ENCODE data around the gene CLMN. TPM values are rescaled to one million over a fixed set of nuclear protein-coding genes. Genes with fewer than 3 reads are reported as not detected.

The CLMN gene
- total and polyA plus RNA-seq, 2 of the 8 experiments (the other 6 are each of a cell fraction or from before 2014, with no cell fraction given), result 1.6 to 8.2 TPM

GRCh38 chr14:95328729-95329503 lies 9.2 kb upstream of the CLMN start:
- 88% methylated on average over 13 of the region's 13 CpGs; no CpG with 5 or more reads in 1 of the 2 experiments for WGBS, 2 experiments (ENCODE audit: extremely low coverage in 1 of 2, insufficient coverage in 1 of 2, insufficient read length in 1 of 2, insufficient replicate concordance in 2 of 2, low coverage in 1 of 2, low lambda C conversion rate in 2 of 2, missing lambda C conversion rate in 1 of 2)
- no peak for FAIRE-seq
- H3K79me2 ChIP-seq (ENCODE audit: control insufficient read depth in 1 of 2, insufficient read depth in 2 of 2, low read length in 2 of 2), result no peaks in the 10 kb centered on the region

More at GRCh38 chr14:95328729-95329503, 9.2 kb upstream of the CLMN start:
- H2BK120ac ChIP-seq (replicated peaks; ENCODE audit: low read depth, low read length), result no peak overlapping the region
- ChIA-PET CTCF (ENCODE audit: partially characterized antibody) (interaction anchor here (1.0 to 1.9 kb wide), 3 partner anchors 10 to 33 kb away, joined by 3 to 4 read pairs (median 4); no protein-coding TSS in a partner anchor), POLR2A (ENCODE audit: partially characterized antibody) (interaction anchor here (0.6 kb wide), 1 partner anchor 592 kb away, joined by 3 read pairs; no protein-coding TSS in a partner anchor)
- H2AFZ ChIP-seq (ENCODE audit: low read length), result no peak overlapping the region
- no peak overlapping the region for H2BK5ac ChIP-seq (ENCODE audit: low read depth, low read length)
- TF ChIP-seq EP300 (IDR thresholded peaks at IDR 0.05; ENCODE audit: borderline replicate concordance in 1 of 2, low read depth in 2 of 2, low read length in 2 of 2) (no peak), EZH2 (IDR thresholded peaks at IDR 0.05; ENCODE audit: low read depth, low read length, severe bottlenecking) (no peak), MAX (IDR thresholded peaks at IDR 0.05) (no peak), RNF2 (IDR thresholded peaks at IDR 0.05; ENCODE audit: borderline replicate concordance, low read depth, low read length, missing control alignments, poor library complexity, severe bottlenecking) (no peak), ASH2L (IDR thresholded peaks at IDR 0.05; ENCODE audit: low read length) (no peak), CHD1 (IDR thresholded peaks at IDR 0.05; ENCODE audit: low read depth, low read length) (no peak), NANOG (IDR thresholded peaks at IDR 0.05; ENCODE audit: insufficient read depth, low read depth, low read length, poor library complexity, severe bottlenecking) (no peak)
- H4K8ac ChIP-seq (ENCODE audit: extremely low read depth, insufficient read depth, low read length), result no peak overlapping the region
- no peaks in the 10 kb centered on the region for H3K4me1 ChIP-seq (replicated peaks in 1 of 4; ENCODE audit: control insufficient read depth in 3 of 4, insufficient read depth in 4 of 4, low read length in 3 of 4)
- H3K56ac ChIP-seq (replicated peaks; ENCODE audit: insufficient read length, low read depth, low read length), result no peak overlapping the region
- no peaks in the 10 kb centered on the region for H3K27me3 ChIP-seq (replicated peaks in 1 of 4; ENCODE audit: control insufficient read depth in 3 of 4, extremely low read depth in 1 of 4, insufficient read depth in 3 of 4, low read length in 3 of 4)
- H3K23me2 ChIP-seq (ENCODE audit: low read depth, low read length), result no peaks in the 10 kb centered on the region
- DNase-seq (ENCODE audit: low read depth in 1 of 2, low spot score in 2 of 2), result no peak
- no peak overlapping the region for H3K4ac ChIP-seq (replicated peaks; ENCODE audit: insufficient read length, low read depth, low read length)
- H4K91ac ChIP-seq (replicated peaks; ENCODE audit: insufficient read length, low read length), result no peak overlapping the region
- no peak overlapping the region for H3K18ac ChIP-seq (ENCODE audit: extremely low read depth, low read length)
- no peak overlapping the region for H3K27ac ChIP-seq (ENCODE audit: low read depth, low read length)
- no peak overlapping the region for H3K4me2 ChIP-seq (ENCODE audit: insufficient read depth in 1 of 2, low read depth in 2 of 2, low read length in 2 of 2)
- no peak overlapping the region for H2BK20ac ChIP-seq (ENCODE audit: low read length)
- H2BK15ac ChIP-seq (ENCODE audit: low read length), result no peak overlapping the region
- no peak overlapping the region for H3K23ac ChIP-seq (ENCODE audit: insufficient read length)
- no peaks in the 10 kb centered on the region for H4K20me1 ChIP-seq (replicated peaks in 1 of 2; ENCODE audit: control insufficient read depth in 1 of 2, insufficient read depth in 2 of 2, low read length in 2 of 2)
- no peak overlapping the region for H4K5ac ChIP-seq (ENCODE audit: insufficient read length, low read depth, low read length)
- H3K36me3 ChIP-seq (ENCODE audit: control insufficient read depth in 2 of 4, insufficient read depth in 4 of 4, low read length in 3 of 4), result no peaks in the 10 kb centered on the region
- H3K9ac ChIP-seq (replicated peaks in 1 of 4; ENCODE audit: extremely low read depth in 1 of 4, low read depth in 3 of 4, low read length in 3 of 4), result no peak overlapping the region
- no peaks in the 10 kb centered on the region for H3K79me1 ChIP-seq (ENCODE audit: low read depth, low read length)
- H2AK5ac ChIP-seq (ENCODE audit: low read depth, low read length), result no peak overlapping the region
- H3K14ac ChIP-seq (ENCODE audit: insufficient read length), result no peak overlapping the region
- H3K9me3 ChIP-seq (ENCODE audit: insufficient read depth in 2 of 2, low read depth in 1 of 2, low read length in 1 of 2), result no peaks in the 10 kb centered on the region
- H2BK12ac ChIP-seq (ENCODE audit: low read depth, low read length), result no peak overlapping the region
- no peak overlapping the region for H3K4me3 ChIP-seq (ENCODE audit: extremely low read depth in 1 of 4, insufficient read depth in 2 of 4, low read depth in 3 of 4, low read length in 4 of 4)

Measured in H1 (cell line).